Fibroblast of the aortic adventitia (primary cell): ENCODE data around the gene LRRC74B. TPM values are rescaled to one million over a fixed set of nuclear protein-coding genes. Genes with fewer than 3 reads are reported as not detected.

Experiments used
- DNase-seq: peaks from one replicate; pipeline ENCODE4 v3.0.0-alpha.2; 2010; ENCODE audit warnings: low read depth
- H3K4me3 ChIP-seq: 2 replicates; pipeline ENCODE4 v1.5.1; 2011; ENCODE audit warnings: low read depth, mild to moderate bottlenecking, control low read depth, low read length, moderate library complexity
- total RNA-seq: library from RNA; depleted of rRNA; stranded (reverse); fragments of >200 nt; gene quantifications from 2 replicates; pipeline ENCODE4 v1.2.3, GENCODE V29; 2012; ENCODE audit warnings: low replicate concordance
- TF ChIP-seq, protein P1 (sequence below): IDR thresholded peaks from 2 replicates; pipeline ENCODE4 v1.5.1; 2011; ENCODE audit warnings: mild to moderate bottlenecking, low read length, control low read depth, inconsistent platforms; ENCODE audit not compliant: insufficient read depth

LRRC74B gene
- total RNA-seq, 1 donor = not detected

DNA sequence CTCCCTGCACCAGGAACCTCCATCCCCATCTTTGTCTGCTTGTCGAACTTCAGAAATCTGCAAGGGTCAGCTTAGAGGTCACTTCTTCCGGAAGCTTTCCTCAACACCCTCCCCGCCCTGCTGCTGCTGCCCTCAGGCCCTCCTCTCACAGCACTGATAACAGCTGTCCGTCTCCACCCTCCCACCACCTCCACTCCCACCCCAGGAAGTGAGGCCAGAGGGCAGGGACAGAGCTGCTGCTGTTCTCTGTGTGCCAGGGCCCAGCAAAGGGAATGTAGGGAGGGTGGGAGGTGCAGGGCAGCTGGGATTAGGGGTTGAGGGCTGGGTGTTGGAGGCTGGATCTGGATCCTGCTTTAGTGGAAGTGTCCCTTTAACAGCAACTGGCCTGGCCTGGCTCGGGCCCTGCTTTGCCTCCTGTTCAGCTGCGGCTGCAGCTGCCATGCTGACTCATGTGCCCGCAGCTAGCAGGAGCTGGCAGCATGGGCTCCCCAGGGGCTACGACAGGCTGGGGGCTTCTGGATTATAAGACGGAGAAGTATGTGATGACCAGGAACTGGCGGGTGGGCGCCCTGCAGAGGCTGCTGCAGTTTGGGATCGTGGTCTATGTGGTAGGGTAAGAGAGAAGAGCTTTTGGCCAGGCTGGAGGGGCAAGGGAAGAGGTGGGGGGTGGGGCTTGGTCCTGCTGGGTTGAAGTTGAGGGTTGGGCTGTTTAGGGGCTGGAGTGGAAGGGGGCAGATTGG is 30.9 kb upstream of the LRRC74B start, which contains the start of gene P2RX6:
Gene P2RX6 (plus strand): TSS at position 440 of the 740 bp plus-strand sequence. CDS start 10 bp downstream, at position 450.
- H3K4me3 ChIP-seq = peak within 1 kb of the TSS; percentile 67
- peak; percentile 48 for DNase-seq
- TF ChIP-seq, protein P1, sequence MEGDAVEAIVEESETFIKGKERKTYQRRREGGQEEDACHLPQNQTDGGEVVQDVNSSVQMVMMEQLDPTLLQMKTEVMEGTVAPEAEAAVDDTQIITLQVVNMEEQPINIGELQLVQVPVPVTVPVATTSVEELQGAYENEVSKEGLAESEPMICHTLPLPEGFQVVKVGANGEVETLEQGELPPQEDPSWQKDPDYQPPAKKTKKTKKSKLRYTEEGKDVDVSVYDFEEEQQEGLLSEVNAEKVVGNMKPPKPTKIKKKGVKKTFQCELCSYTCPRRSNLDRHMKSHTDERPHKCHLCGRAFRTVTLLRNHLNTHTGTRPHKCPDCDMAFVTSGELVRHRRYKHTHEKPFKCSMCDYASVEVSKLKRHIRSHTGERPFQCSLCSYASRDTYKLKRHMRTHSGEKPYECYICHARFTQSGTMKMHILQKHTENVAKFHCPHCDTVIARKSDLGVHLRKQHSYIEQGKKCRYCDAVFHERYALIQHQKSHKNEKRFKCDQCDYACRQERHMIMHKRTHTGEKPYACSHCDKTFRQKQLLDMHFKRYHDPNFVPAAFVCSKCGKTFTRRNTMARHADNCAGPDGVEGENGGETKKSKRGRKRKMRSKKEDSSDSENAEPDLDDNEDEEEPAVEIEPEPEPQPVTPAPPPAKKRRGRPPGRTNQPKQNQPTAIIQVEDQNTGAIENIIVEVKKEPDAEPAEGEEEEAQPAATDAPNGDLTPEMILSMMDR = no peak

DNA sequence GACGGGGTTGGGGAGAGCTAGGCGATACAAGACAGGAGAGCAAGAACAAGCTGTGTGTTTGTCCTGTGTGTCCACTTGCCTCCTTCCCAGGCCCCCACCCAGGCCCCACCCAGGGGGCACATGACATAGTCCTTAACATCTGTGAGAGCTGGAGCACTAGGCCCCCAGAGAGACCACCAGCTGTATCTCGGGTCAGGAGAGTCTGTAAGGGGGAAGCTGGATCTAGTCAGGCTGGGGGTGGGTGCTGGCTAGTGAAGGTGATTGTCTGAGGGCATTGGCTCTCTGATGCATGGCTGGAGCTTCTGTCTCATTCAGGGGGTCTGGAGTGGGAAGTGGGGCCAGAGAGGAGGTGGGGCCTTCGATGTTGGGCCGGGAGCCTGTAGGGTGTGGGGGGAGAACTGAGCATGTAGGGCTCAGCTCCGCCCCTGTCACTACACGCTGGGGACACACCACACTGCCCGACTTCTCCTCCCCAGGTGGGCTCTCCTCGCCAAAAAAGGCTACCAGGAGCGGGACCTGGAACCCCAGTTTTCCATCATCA is 30.2 kb upstream of the LRRC74B start:
- TF ChIP-seq, protein P1 = no peak
- H3K4me3 ChIP-seq = peak overlapping the region; percentile 67
- no peak for DNase-seq

DNA sequence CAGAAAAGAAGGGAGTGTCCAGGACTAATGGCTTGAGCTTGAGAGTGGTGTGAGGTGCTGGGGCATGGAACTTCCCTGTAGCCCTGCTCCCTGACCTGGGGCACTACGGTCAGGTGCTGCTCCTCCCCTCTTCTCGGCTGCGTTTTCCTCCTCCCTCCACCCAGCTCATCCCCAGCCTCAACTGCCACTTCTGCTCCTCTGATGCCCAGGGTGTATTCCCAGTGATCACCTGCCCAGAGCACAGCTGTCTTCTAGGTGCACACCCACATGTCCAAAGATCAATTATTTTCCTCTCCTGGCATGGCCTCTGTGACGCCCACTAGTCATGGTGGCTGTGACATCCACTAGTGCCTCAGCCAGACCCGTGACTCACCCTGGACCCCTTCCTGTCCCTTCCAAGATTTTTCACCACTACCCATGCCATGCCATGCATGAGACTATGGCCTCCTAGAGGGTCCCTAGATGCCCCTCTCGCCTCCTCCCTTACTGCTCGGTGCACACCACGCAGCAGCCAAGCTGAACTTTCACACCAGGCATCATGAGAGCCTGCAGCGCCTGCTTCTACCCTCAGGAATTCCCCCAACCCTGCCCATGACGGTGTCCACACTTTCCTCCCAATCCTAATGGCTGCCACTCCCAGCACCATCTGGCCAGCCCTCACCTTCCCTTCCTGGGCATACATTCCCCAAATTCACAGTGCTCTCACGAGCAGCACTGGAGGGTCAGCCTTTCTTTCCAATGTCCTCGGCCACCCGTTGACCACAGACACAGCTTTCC is 28.9 kb upstream of the LRRC74B start:
- no peak overlapping the region for H3K4me3 ChIP-seq
- TF ChIP-seq, protein P1 = no peak
- no peak for DNase-seq

DNA sequence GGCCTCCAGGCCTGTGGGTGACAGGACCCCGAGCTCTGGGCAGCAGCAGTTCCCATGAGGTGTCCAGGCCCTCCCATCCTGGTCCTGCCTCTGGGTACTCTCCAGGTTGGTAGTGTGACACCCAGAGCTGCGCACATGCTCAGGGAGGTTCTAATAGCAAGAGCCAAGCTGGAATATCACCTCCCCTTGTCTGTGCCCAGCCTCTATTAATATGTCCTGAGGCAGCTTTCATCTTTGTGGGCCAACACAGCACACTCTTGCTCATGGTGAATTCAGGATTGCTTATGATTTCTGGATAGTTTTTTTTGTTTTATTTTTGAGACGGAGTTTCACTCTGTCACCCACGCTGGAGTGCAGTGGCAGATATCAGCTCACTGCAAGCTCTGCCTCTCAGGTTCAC is 27.4 kb upstream of the LRRC74B start:
- TF ChIP-seq, protein P1 = no peak
- no peak for DNase-seq
- H3K4me3 ChIP-seq = no peak overlapping the region

DNA sequence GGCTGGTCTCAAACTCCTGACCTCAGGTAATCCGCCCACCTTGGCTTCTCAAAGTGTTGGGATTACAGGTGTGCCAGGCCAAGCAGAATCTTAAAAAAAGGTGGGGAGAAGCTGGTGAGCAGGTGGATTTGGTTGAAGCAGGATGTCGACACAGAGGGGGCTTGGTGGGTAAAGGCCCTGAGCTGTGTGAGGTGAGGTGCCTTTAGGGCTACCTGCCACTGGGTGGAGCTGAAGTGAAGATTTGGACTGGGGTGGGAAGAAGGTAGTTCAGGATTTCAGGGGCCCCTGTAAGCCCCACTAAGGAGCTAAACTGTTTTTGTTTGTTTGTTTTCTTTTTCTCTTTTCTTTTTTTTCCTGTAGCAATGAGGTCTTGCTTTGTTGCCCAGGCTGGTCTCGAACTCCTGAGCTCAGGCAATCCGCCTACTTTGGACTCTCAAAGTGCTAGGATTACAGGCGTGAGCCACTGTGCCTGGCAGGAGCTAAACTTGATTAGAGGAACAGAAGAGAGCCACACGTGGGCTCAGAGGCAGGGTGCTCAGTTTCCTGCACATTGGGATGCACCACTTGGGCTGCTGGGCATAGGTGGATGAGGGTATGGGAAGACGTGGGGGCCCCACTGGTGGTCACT is 24.8 kb upstream of the LRRC74B start:
- TF ChIP-seq, protein P1 = peak; percentile 28
- DNase-seq = no peak
- no peak overlapping the region for H3K4me3 ChIP-seq

DNA sequence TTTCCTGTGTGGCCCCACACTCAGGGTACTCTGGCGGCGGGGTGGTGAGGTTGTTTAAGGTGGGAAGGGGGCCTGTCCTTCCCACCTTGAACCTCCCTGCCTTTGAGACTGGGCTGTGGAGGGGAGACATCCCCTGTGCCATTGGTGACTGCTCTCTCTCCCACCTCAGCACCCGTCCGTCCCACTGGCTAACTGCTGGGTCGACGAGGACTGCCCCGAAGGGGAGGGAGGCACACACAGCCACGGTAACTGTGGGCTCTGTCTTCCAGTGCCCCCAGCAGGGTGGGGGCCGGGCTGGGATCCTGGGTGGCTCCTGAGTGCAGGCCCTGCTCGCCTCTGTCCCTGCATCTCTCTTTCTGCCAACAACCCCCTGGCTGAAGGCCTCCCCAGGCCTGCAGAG is 23.2 kb upstream of the LRRC74B start:
- TF ChIP-seq, protein P1 = no peak

More for the DNA sequence above, 23.2 kb upstream of the LRRC74B start:
- H3K4me3 ChIP-seq = no peak overlapping the region
- no peak for DNase-seq
